ENCODE measurements around the gene OR7G1. TPM values are rescaled to one million over a fixed set of nuclear protein-coding genes. Genes with fewer than 3 reads are reported as not detected.

The OR7G1 gene
- total and polyA plus RNA-seq, 2 of the 4 experiments (the other 2 are of a cell fraction): not detected

GRCh38 chr19:9116547-9116946 lies 984 bp upstream of the OR7G1 start:
- no peak overlapping the region for H4K91ac ChIP-seq (ENCODE audit: insufficient read depth, low read depth, low read length)
- H3K18ac ChIP-seq (ENCODE audit: low read depth, low read length): no peak overlapping the region
- H2BK15ac ChIP-seq (ENCODE audit: low read depth, low read length): no peak overlapping the region
- H3K4me3 ChIP-seq (ENCODE audit: insufficient read depth, low read depth, low read length): no peak overlapping the region
- WGBS, 2 experiments (ENCODE audit: extremely low coverage in 2 of 2, insufficient read length in 1 of 2): no CpG with 5 or more reads among the region's 5 CpGs
- H3K9me3 ChIP-seq (ENCODE audit: control insufficient read depth, insufficient read depth, low read length): peaks cover 4% of the 10 kb centered on the region
- dilution Hi-C loops (cut with HindIII; ENCODE audit: low sequenced_read_pairs, unreplicated experiment): no loop called here
- no peaks in the 10 kb centered on the region for H3K4me1 ChIP-seq (ENCODE audit: control insufficient read depth, insufficient read depth, low read length)
- H3K23ac ChIP-seq (ENCODE audit: low read depth, low read length): no peak overlapping the region
- H4K20me1 ChIP-seq (ENCODE audit: insufficient read depth, low read length): no peaks in the 10 kb centered on the region
- H3K9me1 ChIP-seq (ENCODE audit: insufficient read depth, low read length): no peaks in the 10 kb centered on the region
- intact Hi-C loops (cut with micrococcal nuclease): no loop called here
- DNase-seq (no peak), ATAC-seq (ENCODE audit: low read depth) (no peak)
- no TSS peak for BruUV-seq (replicated peaks)
- H3K27me3 ChIP-seq (ENCODE audit: control insufficient read depth, insufficient read depth, low read length): no peaks in the 10 kb centered on the region
- no peaks in the 10 kb centered on the region for H3K36me3 ChIP-seq (ENCODE audit: control insufficient read depth, insufficient read depth, low read length)
- no peak overlapping the region for H4K8ac ChIP-seq (ENCODE audit: low read depth in 2 of 2, low read length in 2 of 2)
- no peak overlapping the region for H3K9ac ChIP-seq (ENCODE audit: low read depth, low read length)
- H2BK20ac ChIP-seq (ENCODE audit: low read depth, low read length): no peak overlapping the region
- TF ChIP-seq RAD21 (IDR thresholded peaks at IDR 0.05; ENCODE audit: low read length) (no peak), MAZ (IDR thresholded peaks at IDR 0.05; ENCODE audit: borderline replicate concordance, low read depth, low read length) (no peak), NFE2L2 (IDR thresholded peaks at IDR 0.05; ENCODE audit: low read depth, low read length) (no peak), MXI1 (IDR thresholded peaks at IDR 0.05; ENCODE audit: borderline replicate concordance, low read depth, low read length) (no peak), CHD1 (IDR thresholded peaks at IDR 0.05; ENCODE audit: low read depth, low read length) (no peak), USF2 (IDR thresholded peaks at IDR 0.05; ENCODE audit: low read depth, low read length) (no peak), POLR2A (IDR thresholded peaks at IDR 0.05; ENCODE audit: low read depth, low read length) (no peak), BHLHE40 (IDR thresholded peaks at IDR 0.05; ENCODE audit: low read depth, low read length) (no peak), CEBPB (IDR thresholded peaks at IDR 0.05; ENCODE audit: low read depth, low read length) (no peak), RCOR1 (IDR thresholded peaks at IDR 0.05; ENCODE audit: insufficient replicate concordance, low read length) (no peak), FOS (IDR thresholded peaks at IDR 0.05; ENCODE audit: low read depth, low read length) (no peak), SMC3 (IDR thresholded peaks at IDR 0.05; ENCODE audit: low read depth, low read length) (no peak), ELK1 (IDR thresholded peaks at IDR 0.05; ENCODE audit: borderline replicate concordance, low read depth, low read length) (no peak)
- H2AFZ ChIP-seq (replicated peaks; ENCODE audit: low read length, poor library complexity): no peak overlapping the region
- H2BK5ac ChIP-seq (ENCODE audit: low read depth, low read length, poor library complexity, severe bottlenecking): no peak overlapping the region
- H2AK5ac ChIP-seq (ENCODE audit: low read depth, low read length): no peak overlapping the region
- no peaks in the 10 kb centered on the region for H3K79me1 ChIP-seq (ENCODE audit: low read depth in 1 of 2, low read length in 2 of 2)
- H3K14ac ChIP-seq (replicated peaks; ENCODE audit: low read depth, low read length): no peak overlapping the region
- no peak overlapping the region for H3K27ac ChIP-seq (ENCODE audit: insufficient read depth, low read length)
- no peak overlapping the region for H4K5ac ChIP-seq (ENCODE audit: low read depth, low read length)
- POLR2A ChIA-PET (ENCODE audit: unreplicated experiment): interaction anchor here (0.6 kb wide), 1 partner anchor 783 kb away, joined by 5 read pairs; no protein-coding TSS in a partner anchor
- H3K56ac ChIP-seq (ENCODE audit: extremely low read depth, insufficient read depth, low read length): no peak overlapping the region
- H2BK120ac ChIP-seq (ENCODE audit: low read depth, low read length): no peak overlapping the region
- no peak overlapping the region for H3K4me2 ChIP-seq (ENCODE audit: low read depth, low read length)
- in situ Hi-C loops (cut with MboI; ENCODE audit: low sequenced_read_pairs): no loop called here
- H3K4ac ChIP-seq (ENCODE audit: low read depth, low read length): no peak overlapping the region
- CTCF ChIA-PET: no interaction called here
- H2AK9ac ChIP-seq (replicated peaks; ENCODE audit: low read depth, low read length, poor library complexity): no peak overlapping the region
